CD4-positive, alpha-beta T cell treated with Interleukin-4 for 4 hours (primary cell): ENCODE measurements around the gene MZF1.
"Not testable (repeated sequence)": the region's sequence is repeated elsewhere in the genome, so short reads cannot be mapped to it uniquely, and the experiment has no call there.

ENCODE experiments used
- DNase-seq: peaks from one replicate; pipeline ENCODE4 v3.0.0-alpha.2; 2020

MZF1 gene

GRCh38 chr19:58554494-58555368 lies 18.4 kb downstream of the MZF1 start, which contains the start of gene CHMP2A:
CHMP2A (minus strand) TSS chr19:58555105; CDS start chr19:58554212, 893 bp downstream.
- peak; percentile 96 for DNase-seq

DNA sequence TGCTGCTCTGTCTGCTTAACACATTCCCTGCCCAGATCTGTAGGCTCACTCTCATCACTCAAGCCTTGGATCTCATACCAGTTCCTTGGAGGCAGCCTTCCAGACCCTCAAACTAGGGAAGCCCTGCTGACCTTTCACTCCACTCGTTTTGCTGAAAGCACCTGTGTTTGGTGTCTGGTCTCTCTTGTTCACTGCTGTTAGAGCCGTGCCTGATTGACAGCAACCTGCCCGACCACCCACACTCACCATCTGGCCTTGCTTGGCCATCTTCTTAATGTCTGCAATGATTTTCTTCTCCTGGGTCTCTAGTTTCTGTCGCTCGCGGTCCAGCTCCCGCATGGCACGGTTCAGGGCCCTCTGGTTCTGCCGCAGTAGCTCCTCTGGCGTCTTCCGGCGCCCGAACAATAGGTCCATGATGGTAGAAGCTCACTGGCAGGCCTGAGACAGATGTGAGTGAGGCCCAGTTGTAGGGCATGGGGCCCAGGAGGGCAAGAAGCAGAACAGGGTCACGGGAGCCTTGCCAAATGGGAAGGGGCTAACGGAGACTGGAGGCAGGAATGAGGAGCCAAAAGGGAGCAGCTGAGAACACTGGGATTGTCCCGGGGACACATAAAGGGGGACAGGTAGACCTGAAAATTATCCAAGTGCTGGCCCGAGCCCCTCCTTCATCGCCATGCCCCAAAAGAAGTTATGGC lies 19.2 kb downstream of the MZF1 start:
- DNase-seq, result no peak

DNA sequence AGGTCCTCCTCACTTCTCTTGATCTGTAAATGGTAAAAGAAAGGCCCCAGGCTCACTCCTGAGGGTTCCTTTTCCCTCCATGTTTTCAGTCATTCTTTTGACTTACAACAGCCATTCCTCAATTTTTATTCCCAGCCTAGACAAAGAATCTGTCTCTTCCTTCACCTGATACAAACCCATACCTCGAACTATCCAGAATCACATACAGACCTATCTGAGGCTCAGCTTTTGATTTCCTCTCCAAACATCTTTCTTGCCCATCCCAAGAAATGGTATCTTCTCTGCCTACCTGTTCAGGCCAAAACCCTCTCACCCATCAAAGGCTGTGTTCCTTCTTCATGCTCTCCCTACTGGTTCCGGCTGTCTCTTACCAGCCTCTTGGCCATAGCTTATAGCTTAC lies 20.5 kb downstream of the MZF1 start:
- DNase-seq, result no peak

- DNase-seq, result no peak
Observed at GRCh38 chr19:58551577-58552471, 21.3 kb downstream of the MZF1 start.

GRCh38 chr19:58551123-58551497 lies 22.0 kb downstream of the MZF1 start:
- no peak for DNase-seq

- DNase-seq, result no peak
Observed at GRCh38 chr19:58550362-58551122, 22.6 kb downstream of the MZF1 start.

DNA sequence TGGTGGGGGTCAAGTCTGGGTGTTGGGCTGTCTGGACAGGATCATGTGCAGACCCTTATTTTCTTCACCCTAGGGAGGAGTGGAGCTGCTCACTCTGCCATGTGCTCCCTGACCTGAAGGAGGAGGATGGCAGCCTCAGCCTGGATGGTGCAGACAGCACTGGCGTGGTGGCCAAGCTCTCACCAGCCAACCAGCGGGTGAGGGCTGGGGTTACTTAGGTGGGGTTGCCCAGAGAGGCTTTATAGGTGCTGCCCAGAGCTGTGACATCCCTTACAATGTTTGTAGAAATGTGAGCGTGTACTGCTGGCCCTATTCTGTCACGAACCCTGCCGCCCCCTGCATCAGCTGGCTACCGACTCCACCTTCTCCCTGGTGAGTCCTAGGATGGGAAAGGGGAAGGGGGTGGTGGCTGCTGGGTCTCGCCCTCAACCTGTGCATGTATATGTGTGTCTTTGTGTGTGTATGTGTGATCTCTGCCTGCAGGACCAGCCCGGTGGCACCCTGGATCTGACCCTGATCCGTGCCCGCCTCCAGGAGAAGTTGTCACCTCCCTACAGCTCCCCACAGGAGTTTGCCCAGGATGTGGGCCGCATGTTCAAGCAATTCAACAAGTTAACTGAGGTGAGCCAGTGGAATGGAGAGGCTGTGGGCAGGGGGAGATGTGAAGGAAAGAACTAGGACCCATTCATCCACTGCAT lies 23.3 kb downstream of the MZF1 start:
- no peak for DNase-seq

- no peak for DNase-seq
Observed at GRCh38 chr19:58548859-58549663, 24.1 kb downstream of the MZF1 start.

DNA sequence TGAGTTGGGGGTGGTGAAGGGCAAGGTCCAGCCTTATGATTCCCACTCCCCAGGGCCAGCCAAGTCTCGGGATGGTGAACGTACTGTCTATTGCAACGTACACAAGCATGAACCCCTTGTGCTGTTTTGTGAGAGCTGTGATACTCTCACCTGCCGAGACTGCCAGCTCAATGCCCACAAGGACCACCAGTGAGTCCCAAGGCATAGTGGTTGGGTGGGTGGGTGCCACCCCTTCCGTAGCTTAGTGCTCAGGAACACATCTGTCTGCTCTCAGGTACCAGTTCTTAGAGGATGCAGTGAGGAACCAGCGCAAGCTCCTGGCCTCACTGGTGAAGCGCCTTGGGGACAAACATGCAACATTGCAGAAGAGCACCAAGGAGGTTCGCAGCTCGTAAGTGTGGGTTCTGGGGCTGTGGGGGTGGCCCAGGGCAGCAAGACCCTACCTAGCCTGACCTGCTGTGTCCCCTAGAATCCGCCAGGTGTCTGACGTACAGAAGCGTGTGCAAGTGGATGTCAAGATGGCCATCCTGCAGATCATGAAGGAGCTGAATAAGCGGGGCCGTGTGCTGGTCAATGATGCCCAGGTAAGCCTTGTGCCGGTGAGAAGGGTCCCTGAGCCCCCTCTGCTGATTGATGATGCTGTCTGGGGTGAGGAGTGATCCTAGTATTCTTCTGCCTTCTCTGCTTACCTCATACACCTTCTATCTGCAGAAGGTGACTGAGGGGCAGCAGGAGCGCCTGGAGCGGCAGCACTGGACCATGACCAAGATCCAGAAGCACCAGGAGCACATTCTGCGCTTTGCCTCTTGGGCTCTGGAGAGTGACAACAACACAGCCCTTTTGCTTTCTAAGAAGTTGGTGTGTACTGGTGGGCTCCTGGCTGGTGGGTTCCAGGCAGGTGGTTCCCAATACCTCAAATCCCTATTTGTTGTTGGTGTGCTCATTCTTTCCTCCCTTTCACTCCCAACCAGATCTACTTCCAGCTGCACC lies 25.5 kb downstream of the MZF1 start:
- DNase-seq, result no peak

DNA sequence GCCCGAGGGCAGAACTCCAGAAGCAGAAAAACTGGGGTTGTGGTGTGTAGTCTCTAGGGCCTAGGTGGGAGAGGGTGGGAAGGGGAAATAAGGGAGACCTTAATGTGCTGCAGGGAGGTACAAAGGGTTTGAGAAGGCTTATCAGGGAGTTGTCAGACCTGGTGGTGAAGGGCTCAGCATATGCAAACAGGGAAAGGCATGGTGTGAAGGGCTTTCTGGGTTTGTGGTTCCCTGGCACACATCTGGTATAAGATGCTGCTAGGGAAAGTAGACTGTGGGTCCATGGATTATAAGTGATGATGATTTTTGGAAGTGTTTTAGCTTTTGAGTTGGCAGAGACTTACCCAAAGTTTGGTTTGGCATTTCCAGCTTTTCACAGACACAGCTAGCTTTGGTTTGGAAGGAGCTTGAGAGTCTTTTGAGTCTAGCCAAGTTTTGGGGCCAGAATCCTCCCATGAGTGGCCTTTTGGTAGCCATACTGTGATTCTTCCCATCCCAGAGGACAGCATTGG lies 27.1 kb downstream of the MZF1 start:
- DNase-seq, result no peak

DNA sequence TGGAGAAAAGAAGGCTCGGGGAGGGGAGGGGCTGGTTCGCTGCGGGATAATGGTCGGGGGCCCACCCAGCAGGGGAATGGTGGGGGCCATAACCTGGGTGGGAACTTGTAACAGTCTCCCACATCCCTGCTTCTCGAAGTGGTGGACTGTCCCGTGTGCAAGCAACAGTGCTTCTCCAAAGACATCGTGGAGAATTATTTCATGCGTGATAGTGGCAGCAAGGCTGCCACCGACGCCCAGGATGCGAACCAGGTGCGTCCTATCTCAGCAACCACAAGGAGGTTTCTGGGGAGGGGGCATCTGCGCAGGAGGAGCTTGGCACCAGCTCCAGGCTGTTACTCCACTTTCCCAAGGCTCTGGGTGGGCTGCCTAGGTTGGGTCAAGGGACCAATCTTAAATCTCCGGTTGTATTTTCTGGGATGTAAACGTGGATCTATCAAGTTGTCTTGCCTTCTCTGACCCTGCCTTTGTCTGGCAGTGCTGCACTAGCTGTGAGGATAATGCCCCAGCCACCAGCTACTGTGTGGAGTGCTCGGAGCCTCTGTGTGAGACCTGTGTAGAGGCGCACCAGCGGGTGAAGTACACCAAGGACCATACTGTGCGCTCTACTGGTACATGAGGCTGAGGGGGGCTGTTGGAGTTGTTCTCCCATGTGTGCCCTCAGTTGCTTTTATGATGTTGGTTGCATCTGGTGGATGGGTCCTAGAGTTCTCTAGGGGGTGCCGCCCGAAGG lies 27.7 kb downstream of the MZF1 start:
- DNase-seq, result no peak

DNA sequence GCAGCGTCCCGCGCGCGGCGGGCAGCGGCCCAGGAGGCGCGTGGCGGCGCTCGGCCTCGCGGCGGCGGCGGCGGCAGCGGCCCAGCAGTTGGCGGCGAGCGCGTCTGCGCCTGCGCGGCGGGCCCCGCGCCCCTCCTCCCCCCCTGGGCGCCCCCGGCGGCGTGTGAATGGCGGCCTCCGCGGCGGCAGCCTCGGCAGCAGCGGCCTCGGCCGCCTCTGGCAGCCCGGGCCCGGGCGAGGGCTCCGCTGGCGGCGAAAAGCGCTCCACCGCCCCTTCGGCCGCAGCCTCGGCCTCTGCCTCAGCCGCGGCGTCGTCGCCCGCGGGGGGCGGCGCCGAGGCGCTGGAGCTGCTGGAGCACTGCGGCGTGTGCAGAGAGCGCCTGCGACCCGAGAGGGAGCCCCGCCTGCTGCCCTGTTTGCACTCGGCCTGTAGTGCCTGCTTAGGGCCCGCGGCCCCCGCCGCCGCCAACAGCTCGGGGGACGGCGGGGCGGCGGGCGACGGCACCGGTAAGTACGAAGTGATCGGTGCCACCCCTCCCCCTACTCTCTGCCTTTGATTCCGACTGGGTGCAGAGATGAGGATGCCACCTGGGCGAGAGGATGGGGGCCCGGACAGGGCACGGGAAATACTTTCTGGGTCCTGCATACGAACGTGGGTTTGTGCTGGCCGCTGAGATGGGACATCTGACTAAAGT lies 28.4 kb downstream of the MZF1 start:
- peak; percentile 72 for DNase-seq

DNA sequence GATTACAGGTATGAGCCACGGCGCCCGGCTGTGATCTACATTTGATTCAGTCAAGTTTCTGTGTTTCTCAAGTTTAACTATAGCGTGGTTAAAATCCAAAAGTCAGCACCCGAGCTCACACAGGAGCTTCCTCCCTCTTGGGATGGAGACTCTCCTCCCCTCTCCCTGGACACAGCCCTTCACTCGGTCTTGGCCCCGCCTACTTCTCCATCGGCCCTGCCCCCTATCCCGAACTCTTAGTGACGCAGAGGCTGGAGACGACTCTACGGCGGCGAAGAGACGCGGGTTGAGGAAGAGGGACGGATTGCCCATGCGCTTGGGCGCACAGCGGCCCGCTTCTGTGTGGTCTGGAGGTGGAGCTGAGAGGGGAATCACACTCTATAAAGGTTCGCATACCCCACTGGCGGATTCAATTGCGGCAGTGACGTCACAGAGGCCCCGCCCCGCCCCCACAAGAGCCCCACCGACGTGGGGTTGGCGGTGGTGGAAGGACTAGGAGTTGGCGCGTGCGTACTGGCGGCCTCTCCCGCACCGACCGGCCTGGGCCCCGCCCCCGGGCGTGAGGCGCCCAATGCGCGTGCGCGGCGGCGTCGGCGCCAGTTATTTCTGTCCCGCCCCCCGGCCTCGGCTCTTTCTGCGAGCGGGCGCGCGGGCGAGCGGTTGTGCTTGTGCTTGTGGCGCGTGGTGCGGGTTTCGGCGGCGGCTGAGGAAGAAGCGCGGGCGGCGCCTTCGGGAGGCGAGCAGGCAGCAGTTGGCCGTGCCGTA lies 29.1 kb downstream of the MZF1 start, which contains the start of gene TRIM28:
Gene TRIM28, plus strand, starts transcription at position 239 of the 765 bp plus-strand sequence. CDS start 694 bp downstream, outside the sequence.
- peak; percentile 99 for DNase-seq

DNA sequence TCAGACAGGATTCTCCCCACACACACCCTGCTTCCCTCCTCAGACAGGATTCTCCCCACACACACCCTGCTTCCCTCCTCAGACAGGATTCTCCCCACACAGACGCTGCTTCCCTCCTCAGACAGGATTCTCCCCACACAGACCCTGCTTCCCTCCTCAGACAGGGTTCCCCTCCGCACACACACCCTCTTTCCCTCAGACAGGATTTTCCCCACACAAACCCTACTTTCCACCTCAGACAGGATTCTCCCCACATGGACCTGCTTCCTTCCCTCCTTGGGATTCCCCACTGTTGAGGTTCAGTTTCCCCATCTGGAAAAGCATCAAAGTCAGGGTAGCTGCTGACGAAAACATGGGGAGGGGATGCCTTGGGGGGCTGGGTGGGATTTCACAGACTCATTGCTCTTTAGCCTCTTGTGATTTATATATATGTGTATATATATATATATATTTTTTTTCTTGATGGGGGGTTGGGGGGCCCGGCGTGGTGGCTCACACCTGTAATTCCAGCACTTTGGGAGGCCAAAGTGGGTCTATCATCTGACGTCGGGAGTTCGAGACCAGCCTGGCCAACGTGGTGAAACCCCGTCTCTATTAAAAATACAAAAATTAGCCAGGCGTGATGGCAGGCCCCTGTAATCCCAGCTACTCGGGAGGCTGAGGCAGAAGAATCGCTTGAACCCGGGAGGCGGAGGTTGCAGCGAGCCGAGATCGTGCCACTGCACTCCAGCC lies 30.3 kb downstream of the MZF1 start:
- not testable (repeated sequence) for DNase-seq

DNA sequence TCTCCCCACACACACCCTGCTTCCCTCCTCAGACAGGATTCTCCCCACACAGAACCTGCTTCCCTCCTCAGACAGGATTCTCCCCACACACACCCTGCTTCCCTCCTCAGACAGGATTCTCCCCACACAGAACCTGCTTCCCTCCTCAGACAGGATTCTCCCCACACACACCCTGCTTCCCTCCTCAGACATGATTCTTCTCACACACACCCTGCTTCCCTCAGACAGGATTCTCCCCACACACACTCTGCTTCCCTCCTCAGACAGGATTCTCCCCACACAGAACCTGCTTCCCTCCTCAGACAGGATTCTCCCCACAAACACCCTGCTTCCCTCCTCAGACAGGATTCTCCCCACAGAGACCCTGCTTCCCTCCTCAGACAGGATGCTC lies 34.0 kb downstream of the MZF1 start:
- DNase-seq, result not testable (repeated sequence)
